HT1080 (cell line): ENCODE data around the gene IQCN. TPM values are rescaled to one million over a fixed set of nuclear protein-coding genes. Genes with fewer than 3 reads are reported as not detected.
A peak's percentile ranks its signal among the peaks of the same experiment; 100 is the strongest.

Experiments used
- DNase-seq: peaks from one replicate; pipeline ENCODE4 v3.0.0-alpha.2; 2015; ENCODE audit warnings: low read depth
- polyA plus RNA-seq, 2 experiments: library from polyadenylated mRNA; depleted of rRNA; stranded (reverse); fragments of >200 nt; gene quantifications; 2 replicates each; pipeline ENCODE4 v1.2.3, GENCODE V29; 2015
- total RNA-seq: library from RNA; depleted of rRNA; stranded (reverse); fragments of >200 nt; shearing (Covaris generic); gene quantifications from 2 replicates; pipeline ENCODE4 v1.2.3, GENCODE V29; 2014; rRNA removed

The IQCN gene, protein sequence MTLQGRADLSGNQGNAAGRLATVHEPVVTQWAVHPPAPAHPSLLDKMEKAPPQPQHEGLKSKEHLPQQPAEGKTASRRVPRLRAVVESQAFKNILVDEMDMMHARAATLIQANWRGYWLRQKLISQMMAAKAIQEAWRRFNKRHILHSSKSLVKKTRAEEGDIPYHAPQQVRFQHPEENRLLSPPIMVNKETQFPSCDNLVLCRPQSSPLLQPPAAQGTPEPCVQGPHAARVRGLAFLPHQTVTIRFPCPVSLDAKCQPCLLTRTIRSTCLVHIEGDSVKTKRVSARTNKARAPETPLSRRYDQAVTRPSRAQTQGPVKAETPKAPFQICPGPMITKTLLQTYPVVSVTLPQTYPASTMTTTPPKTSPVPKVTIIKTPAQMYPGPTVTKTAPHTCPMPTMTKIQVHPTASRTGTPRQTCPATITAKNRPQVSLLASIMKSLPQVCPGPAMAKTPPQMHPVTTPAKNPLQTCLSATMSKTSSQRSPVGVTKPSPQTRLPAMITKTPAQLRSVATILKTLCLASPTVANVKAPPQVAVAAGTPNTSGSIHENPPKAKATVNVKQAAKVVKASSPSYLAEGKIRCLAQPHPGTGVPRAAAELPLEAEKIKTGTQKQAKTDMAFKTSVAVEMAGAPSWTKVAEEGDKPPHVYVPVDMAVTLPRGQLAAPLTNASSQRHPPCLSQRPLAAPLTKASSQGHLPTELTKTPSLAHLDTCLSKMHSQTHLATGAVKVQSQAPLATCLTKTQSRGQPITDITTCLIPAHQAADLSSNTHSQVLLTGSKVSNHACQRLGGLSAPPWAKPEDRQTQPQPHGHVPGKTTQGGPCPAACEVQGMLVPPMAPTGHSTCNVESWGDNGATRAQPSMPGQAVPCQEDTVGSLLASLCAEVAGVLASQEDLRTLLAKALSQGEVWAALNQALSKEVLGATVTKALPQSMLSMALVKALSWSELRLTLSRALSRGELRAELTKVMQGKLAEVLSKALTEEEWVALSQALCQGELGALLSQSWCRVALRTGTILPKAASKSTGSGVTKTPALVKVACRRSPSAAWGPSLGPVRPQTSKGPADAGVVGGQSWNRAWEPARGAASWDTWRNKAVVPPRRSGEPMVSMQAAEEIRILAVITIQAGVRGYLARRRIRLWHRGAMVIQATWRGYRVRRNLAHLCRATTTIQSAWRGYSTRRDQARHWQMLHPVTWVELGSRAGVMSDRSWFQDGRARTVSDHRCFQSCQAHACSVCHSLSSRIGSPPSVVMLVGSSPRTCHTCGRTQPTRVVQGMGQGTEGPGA (N-terminal part only)
- not detected in 2 replicates for total RNA-seq
- polyA plus RNA-seq (2015; cell fraction: cytosol; rRNA removed), result not detected in 2 replicates
- polyA plus RNA-seq (2015; cell fraction: nucleus; rRNA removed), result 0.15 TPM in 1 of 2 replicates, not detected in the other

DNA sequence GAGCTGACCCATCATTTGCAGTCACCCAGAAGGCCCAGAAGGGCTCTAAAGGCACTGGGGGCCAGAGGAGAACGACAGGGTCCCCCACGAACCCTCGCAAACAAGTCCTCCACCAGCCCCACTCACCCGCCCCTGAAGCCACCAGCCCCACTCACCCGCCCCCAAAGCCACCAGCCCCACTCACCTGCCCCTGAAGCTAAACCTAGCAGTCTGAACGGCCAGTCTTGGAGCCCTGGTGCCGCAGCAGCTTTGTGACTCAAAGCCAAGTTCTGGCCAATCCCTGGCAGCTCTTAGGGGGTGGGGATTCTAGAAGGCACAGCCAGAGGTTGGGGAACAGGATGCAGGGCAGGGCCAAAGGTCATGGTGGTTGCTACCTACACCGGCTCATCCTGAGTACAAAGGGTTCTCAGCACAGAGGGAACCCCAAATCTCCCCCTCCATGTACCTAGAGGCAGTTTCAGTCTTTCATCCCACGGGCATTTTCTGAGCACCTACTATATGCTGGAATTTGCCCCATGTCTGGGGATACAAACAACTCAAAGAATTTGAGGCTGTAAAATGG, at the start of gene IQCN:
IQCN (minus strand) TSS at position 234 of the 562 bp plus-strand sequence. CDS start 4,974 bp downstream, outside the sequence.
- DNase-seq, result no peak

DNA sequence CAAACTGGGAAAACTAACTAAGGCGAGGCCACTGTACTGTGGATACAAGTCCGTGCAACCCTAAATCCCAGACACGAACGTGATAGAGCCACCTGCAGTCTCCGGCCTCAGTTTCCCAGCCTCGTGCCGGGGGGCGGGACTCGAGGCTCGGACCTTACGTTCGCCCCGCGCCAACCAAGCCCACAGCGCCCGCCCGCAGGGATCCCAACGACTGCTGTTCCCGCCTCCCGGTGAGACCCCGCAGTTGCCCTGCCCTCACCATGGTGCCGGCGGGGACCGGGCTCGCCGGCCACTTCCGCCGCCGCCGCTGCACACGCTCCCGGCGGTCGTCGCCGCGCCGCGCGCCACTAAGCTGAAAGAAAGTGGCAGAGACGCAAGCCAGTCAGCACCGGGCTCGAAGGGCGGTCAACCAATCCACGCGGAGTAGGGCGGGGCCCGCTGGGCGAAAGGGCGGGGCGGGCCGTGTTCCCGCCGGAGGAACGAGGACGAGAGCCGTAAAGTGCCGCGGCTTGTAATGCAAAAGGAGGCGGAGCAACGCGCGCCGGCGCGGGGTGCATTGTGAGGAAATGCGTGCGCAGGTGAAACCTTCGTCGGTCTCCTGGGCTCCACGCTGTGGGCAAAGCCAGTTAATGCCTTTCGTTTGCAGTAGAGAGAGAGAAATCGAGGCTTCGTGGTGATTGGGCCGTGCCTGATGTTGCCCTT, 48.7 kb upstream of the IQCN start, which contains the start of gene LSM4:
LSM4 (minus strand) TSS at position 318 of the 702 bp plus-strand sequence; CDS start at position 262, 56 bp downstream.
- peak; percentile 97 for DNase-seq

DNA sequence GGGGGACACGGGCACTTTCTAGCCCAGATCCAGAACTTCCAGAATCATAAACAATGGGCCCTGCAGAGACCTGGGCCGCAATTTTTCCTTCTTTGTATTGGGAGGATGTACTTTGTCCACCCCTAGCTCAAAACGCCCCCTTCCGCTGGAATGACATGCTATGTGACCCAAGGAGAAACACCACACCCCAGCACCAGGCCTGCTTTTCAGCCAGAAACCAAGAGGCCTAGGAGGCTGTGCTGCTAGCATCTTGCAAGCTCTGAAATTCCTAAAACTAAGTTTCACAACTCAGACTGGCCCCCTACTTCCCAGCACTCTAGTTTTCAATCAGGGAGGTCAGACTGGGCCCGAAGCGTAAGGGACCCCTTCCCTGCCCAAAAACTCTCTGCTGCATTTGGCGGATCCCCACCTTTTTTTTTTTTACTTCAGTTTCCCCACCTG, 48.1 kb upstream of the IQCN start:
- DNase-seq, result peak; percentile 61

DNA sequence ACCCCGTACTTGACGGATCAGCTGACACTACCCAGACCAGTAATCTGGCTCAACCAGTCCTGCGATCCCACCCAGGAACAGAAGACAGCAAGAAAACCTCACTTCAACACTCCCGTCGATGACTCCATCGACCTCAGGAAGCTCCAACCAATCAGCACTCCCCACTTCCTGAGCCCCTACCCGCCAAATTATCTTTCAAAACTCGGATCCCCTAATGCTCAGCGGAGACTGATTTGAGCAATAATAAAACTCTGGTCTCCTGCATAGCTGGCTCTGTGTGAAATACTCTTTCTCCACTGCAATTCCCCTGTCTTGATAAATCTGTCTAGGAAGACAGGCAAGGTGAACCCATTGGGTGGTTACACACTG, 47.5 kb upstream of the IQCN start:
- DNase-seq, result no peak

DNA sequence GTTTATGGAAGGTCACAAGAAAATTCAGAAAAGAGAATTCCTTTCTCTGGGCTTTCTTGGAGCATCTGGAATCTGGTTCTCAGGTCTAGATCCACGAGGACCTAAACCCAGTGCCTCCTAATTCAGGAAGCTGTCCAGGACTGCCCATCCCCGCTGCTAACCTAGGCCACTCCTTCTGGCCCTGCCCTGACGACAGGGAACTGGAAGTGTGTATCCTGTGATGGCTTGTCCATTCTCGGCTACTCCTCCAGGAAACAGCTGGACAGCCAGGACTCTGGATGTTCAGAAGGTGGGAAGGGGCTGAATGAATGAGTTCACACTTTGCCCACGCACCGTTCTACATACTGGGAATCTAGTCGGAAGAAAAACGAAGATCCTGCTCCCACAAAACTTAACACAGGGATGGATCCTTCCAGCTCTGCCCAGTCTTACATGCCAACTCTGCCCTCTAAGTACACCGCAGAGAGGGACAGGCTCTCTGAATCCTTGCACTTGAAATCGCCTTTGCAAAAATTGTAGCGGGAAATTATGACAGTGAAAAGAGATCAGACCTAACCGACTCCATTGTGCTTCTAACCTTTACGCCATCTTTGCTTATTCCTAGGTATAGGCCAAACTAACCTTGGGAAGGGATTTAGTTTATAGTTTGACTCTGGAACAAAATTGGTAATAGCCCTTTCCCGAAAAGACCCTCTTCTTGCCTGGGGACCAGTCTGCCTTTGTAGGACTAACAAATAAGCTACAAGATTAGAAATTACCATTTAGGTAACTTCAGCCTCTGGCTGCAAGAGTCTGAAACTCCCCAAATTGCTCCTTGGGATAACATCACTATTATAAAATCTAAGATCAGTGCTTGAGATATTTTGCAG, 46.8 kb upstream of the IQCN start:
- no peak for DNase-seq

DNA sequence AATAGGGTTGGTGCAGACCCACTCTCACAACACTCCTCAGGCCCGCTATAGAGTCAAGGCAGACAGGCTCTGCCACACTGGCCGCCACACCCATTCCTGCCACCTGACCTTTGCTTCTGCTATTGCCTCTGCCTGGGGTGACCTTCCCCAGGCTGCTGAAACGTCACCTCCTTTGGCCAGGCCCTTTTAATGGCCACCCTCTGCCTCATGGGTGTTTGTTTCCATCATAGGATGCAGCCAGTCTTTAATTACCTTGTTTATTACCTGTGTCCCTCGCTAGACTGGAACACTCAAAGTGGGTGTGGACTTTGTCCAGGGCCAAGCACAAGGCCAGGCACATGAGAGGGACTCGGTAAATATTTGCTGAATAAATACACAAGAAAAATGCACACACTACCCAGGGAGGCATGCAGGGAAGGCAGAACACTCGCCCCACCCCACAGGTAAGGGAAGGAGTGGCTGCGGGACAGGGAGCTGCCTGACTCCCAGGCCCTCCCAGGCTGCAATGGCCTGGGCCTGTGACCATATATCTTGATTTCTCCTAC, 45.4 kb upstream of the IQCN start:
- no peak for DNase-seq

DNA sequence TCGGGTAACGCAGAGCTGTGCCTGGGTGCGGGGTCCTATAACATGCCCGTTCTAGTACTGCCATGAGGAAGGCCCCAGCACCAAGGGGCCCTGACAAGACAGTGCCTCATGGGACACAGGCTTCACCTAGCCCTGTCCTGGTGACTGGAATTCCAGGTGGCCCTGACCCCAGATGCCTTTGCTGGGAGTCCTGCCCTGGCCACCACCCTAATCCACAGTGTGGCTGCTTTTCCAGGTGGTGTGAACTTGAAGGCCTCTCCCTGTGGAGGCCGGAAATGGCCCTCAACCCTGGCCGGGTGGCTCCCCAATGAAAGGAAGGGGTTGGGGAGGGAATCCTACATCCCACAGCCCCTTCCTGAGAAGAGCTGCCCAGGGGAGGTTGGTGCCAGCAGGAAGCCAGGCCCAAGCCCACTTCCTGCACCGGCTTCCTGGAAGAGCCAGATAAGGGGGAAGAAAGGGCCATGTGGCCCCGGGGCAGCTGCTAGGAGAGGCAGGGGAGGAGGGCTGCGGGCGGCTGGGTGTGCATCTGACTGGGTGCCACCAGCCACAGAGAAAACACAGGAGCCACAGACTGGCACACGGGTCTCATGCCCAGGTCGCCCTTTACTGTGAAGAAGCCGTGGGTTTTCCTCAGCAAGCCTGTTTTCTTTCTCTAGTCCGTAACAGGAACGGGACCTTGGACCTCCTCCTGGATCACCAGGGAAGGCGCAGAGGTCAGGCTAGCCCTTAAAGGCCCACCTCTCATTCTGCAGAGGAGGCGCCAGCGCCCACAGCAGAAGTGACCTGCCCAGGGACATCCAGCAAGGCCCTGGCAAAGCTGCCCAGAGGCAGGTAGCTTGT, 43.9 kb upstream of the IQCN start:
- DNase-seq, result no peak

DNA sequence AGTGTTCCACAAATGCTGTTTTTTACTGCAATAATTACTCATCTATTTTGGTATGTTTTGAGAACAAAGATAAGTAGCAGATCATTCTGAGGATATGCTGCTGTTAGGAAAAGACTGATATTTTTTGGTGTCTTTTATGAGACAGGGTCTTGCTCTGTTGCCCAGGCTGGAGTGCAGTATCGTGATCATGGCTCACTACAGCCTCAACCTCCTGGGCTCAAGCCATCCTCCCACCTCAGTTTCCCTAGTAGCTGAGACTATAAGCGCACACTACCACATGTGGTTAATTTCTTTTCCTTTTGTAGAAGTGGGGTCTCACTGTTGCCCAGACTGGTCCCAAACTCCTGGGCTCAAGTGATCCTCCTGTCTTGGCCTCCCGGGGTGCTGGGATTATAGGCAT, 39.1 kb upstream of the IQCN start:
- DNase-seq, result no peak

DNA sequence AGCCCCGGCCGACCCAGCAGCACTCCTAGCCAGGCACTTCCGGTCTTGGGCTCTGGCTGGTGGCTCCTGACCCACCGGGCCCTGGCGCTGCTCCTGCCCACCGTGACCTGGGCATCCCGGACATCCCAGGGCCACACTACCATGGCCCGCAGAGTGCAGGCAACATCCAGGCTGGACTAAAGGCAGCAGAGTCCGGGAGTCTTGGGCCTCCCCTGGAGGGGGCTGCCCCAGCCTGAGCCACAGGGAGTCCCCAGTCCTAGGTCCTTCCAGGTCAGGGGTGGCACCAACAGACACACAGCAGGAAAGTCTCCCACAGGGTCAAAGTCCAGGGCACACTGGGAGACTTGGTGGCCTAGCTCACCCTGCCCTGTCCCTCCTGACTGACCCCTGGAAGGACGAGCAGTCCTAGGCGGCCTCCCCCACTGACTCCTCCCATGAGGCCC, 37.9 kb upstream of the IQCN start:
- DNase-seq, result no peak

DNA sequence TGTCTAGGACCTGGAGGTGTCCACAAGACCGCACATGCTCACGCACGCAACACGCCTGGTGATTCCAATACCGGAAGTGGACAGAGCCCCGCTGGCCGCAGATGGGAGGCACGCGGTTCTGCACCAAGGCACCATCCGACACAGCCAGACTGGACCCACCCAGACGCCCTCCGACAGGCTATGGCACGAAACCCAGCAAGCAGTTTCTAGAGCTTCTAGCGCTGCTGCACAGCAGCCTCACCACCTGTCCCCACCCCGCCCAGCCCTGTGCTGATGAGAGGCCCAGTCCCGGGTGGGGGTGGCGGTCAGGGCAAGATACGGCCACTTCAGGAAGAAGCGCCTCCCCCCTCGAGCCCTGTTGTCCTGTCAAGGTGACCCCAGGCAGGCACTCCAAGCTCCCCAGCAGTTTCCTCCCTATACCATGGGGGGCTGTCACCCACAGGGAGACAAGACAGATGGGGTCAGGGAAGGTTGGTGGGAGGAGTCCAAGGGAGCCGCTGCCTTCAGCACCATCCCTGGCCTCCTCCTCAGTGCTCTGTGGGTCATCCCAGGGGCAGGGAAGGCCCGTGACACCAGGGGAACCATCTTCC, 37.3 kb upstream of the IQCN start:
- DNase-seq, result no peak

DNA sequence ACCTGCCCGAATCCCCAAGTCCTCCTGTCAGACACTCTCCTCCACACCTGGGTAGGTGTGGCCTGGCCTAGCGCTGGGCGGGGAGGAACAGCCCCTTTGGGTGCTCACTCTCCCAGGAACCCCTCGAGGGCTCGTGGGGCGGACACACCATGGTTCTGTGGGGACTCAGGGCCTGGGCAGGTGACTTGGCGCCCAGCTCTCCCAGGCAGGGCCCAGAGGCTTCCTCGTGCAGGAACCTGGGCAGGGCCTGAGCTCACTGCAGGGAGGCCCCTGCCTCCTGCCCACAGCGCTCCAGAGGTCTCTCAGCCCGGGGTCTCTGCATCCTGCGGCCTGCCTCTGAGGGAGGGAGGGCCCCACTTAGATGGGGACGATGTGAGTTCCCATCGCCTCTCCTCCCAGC, 36.7 kb upstream of the IQCN start:
- DNase-seq, result no peak

DNA sequence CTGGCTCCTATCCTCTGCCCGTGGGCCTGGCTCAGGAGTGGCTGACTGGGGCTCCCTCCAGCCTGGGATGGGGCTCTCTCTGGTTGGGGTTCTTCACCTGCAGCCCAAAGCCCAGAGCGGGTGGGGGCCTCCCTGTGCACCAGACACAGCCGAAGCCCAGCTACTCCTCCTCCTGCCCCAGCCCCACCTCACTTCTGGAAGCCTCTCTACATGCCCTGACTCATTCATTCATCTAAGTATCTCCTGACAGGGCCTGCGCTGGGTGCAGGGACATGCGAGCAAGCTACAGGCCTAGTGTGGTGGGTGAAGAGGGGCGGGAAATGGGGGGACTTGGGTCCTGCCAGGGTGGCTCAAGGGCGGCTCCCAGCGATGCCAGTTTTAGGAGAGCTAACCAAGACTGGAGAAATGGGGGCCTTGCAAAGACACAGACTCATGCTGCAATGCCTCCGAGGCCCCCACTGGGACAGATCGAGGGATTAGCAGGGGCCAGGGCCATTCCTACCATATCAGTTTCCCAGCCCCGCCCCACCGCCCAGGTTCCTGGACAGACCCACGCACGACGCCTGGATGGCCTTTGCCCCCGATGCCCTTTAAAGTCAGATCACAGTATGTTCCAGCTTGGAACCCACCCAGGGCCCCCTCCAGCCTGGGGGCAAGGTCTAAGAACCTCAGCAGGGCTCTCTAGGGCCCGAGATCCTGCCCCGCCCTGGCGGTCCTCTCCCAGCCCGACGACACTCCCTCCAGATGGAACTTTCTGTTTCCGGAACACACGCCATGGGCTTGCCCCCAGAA, 36.1 kb upstream of the IQCN start:
- DNase-seq, result no peak

DNA sequence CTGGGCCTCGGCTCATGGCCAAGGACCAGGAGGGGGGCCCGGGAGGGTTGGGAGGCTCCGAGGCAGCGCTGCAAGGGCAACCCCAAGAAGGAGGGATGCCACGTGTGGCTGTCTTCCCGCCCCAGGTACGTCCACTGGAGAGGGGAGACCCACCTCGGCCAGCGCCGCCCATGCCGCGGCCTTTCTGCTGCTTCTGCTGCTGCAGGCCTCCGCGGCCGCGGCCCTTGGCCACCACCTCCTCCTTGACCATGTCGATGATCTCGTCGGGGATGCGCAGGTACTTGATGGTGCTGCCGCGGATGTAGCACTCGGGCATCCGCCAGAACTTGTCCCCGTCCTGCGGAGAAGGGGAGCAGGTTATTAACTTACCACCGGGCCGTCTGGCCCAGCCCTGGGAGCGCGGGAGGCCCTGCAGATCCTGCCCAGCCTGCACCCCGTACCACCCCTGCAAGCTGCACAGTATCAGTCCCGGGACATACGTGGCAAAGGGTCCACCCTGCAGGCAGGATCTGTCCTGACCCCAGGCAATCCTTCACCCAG, 35.3 kb upstream of the IQCN start:
- DNase-seq, result no peak

DNA sequence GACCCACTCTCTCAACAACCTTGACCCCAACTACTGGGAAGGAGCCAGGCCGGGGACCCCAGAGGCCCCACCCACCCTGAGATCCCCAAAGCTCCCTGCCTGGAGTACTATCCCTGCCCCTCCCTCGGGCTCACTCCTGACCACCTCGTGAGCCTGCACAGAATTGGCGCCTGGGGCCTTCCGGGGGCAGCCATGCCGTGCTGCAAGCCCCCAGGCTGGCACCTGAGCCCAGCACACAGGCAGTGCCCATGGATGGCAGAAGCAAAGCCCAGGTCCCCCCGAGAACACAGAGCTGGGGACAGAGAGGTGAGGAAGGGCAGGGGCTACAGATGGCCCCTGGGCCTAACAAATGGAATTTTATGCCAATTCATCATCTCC, 34.7 kb upstream of the IQCN start:
- DNase-seq, result no peak

DNA sequence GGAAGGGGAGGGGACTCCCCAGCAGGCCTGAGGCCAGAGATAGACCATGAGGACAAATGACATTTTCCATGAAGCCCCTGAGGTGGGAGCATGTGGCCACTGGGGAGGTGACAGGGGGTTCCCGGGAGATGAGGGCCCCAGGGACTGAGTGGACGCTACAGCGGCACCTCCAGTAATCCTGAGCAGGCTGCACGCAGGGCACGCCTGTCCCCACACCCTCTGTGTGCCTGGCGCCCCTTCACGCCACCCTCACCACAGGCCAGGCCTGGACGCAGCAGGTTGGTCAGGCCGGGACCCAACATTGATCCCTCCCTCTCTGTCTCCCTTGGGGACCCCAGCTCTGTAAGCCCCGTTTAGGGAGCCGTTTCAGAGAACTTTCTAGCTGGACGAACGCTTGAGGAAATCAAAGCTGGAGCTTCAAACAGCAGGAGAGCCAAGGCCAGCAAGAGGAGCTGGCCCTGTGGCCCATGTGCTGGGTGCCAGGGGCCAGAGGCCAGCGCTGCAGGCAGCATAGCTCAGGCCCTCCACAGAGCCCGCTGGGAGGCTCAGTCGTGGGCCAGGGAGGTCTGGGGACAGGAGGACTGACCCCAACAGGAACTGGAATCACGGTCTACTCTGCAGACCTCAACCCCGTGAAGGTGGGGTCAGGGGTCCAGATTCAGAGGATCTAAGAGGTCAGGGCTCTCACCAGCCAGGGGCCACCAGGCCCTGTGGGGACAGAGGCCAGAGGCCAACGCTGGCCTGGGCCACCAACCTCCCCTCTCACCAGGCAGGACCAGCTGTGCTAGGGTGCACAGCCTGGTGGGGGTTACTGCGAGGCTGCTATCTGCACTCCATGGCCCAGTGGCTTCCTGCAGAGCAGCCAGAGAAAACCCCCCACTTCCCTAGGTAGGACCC, 34.0 kb upstream of the IQCN start:
- DNase-seq, result no peak
